GM12878 (cell line): ENCODE results near the gene AQP5. TPM values are rescaled to one million over a fixed set of nuclear protein-coding genes. Genes with fewer than 3 reads are reported as not detected.

Experiments
- ATAC-seq: fragments of 200-7000 bp; cut with Tn5 transposase; 3 replicates; pipeline ENCODE4 v1.9.1; 2020; ENCODE audit warnings: mild to moderate bottlenecking, moderate library complexity
- BruUV-seq: library from RNA; stranded (reverse); fragments of 400-500 nt; replicated peaks from 2 replicates; lab custom pipeline; 2021; lab: Mats Ljungman, UMichigan
- CTCF ChIA-PET: fragments of 300-600 bp; sonication (Branson Sonifier 250); formaldehyde crosslinking; extraction: SDS; loops from one replicate; lab custom pipeline; 2021; ENCODE audit warnings: inconsistent platforms; lab: Yijun Ruan, JAX
- POLR2A ChIA-PET: fragments of 350-600 bp; formaldehyde crosslinking; extraction: SDS; loops from one replicate; lab custom pipeline; 2021; ENCODE audit warnings: inconsistent platforms; lab: Charles Lee
- RAD21 ChIA-PET: fragments of 300-600 bp; sonication (Branson Sonifier 250); formaldehyde crosslinking; loops from one replicate; lab custom pipeline; 2023; ENCODE audit warnings: antibody characterized with exemption; ENCODE audit not compliant: unreplicated experiment; lab: Charles Lee
- SMC1A ChIA-PET: fragments of 300-600 bp; sonication (Branson Sonifier 250); formaldehyde crosslinking; loops from one replicate; lab custom pipeline; 2023; ENCODE audit not compliant: unreplicated experiment, uncharacterized antibody; lab: Charles Lee
- DNase-seq: peaks from one replicate; pipeline ENCODE4 v3.0.0-alpha.2; 2011; ENCODE audit warnings: low read depth, low spot score
- FAIRE-seq: peaks from 3 replicates; lab custom pipeline; 2011; peaks lifted over from hg19 to GRCh38; lab: Jason Lieb, UNC
- H2AFZ ChIP-seq: 2 replicates; pipeline ENCODE4 v1.6.0; 2011; ENCODE audit warnings: low read depth, low read length, control low read depth; ENCODE audit not compliant: control insufficient read depth
- H3K27ac ChIP-seq: 2 replicates; pipeline ENCODE4 v1.5.1; 2011; ENCODE audit warnings: control low read depth; ENCODE audit not compliant: control insufficient read depth, insufficient read depth
- H3K27me3 ChIP-seq, 2 experiments: replicated peaks in 1 of 2; 2 replicates each; pipeline versions ENCODE4 v1.6.0 to v1.6.1; 2011; ENCODE audit warnings: low read length in 1 of 2; ENCODE audit not compliant: control insufficient read depth in 2 of 2, insufficient read depth in 2 of 2
- H3K36me3 ChIP-seq, 2 experiments: 2 replicates each; pipeline ENCODE4 v1.5.1; 2011; ENCODE audit warnings: low read length in 1 of 2; ENCODE audit not compliant: control insufficient read depth in 2 of 2, insufficient read depth in 2 of 2
- H3K4me1 ChIP-seq: 2 replicates; pipeline ENCODE4 v1.6.1; 2011; ENCODE audit warnings: mild to moderate bottlenecking, low read length, moderate library complexity, mixed read lengths; ENCODE audit not compliant: control insufficient read depth, insufficient read depth
- H3K4me2 ChIP-seq: 2 replicates; pipeline ENCODE4 v1.6.0; 2011; ENCODE audit warnings: control low read depth; ENCODE audit not compliant: control insufficient read depth, insufficient read depth
- H3K4me3 ChIP-seq: fragments of 200-600 bp; sonication (generic); 2 replicates; pipeline ENCODE4 v1.5.1; 2016
- H3K79me2 ChIP-seq: 2 replicates; pipeline ENCODE4 v1.6.0; 2011; ENCODE audit warnings: low read length; ENCODE audit not compliant: control insufficient read depth, insufficient read depth
- H3K9ac ChIP-seq: 2 replicates; pipeline ENCODE4 v1.8.0; 2011; ENCODE audit warnings: low read length, control low read depth, mixed read lengths; ENCODE audit not compliant: control insufficient read depth, insufficient read depth
- H3K9me3 ChIP-seq: replicated peaks from 3 replicates; pipeline ENCODE4 v1.5.1; 2011; ENCODE audit warnings: mild to moderate bottlenecking, low read length; ENCODE audit not compliant: control insufficient read depth, insufficient read depth
- H4K20me1 ChIP-seq: 2 replicates; pipeline ENCODE4 v1.6.0; 2011; ENCODE audit not compliant: control insufficient read depth, insufficient read depth
- ATF7 ChIP-seq: fragments of 450-650 bp; IDR thresholded peaks from 2 replicates; pipeline ENCODE4 v1.6.1; 2016; ENCODE audit warnings: low read depth, mild to moderate bottlenecking
- BCL11A ChIP-seq: IDR thresholded peaks from 2 replicates; pipeline ENCODE4 v1.6.1; 2011; ENCODE audit warnings: low read depth, low read length
- LARP7 ChIP-seq: fragments of 450-650 bp; IDR thresholded peaks from 2 replicates; pipeline ENCODE4 v1.6.1; 2017; ENCODE audit warnings: mild to moderate bottlenecking
- MYB ChIP-seq: fragments of 150-350 bp; IDR thresholded peaks from 2 replicates; pipeline ENCODE4 v1.6.1; 2014; ENCODE audit warnings: mild to moderate bottlenecking, low read depth, low read length, borderline replicate concordance
- NFYB ChIP-seq: IDR thresholded peaks from 2 replicates; pipeline ENCODE4 v1.6.1; 2011; ENCODE audit warnings: low read depth, mild to moderate bottlenecking, low read length, improper control_type of control experiment, moderate library complexity; ENCODE audit not compliant: insufficient read depth
- PAX8 ChIP-seq: fragments of 450-650 bp; IDR thresholded peaks from 2 replicates; pipeline ENCODE4 v1.6.1; 2017; ENCODE audit warnings: mild to moderate bottlenecking, moderate library complexity
- SMAD5 ChIP-seq: IDR thresholded peaks from 2 replicates; pipeline ENCODE4 v1.6.1; 2016; ENCODE audit warnings: antibody characterized with exemption, low read depth
- WGBS: methylation state at CpG from one replicate; pipeline ENCODE4 v1.1.6; 2016; ENCODE audit warnings: low lambda C conversion rate; ENCODE audit not compliant: insufficient replicate concordance, insufficient coverage; ENCODE audit errors: missing lambda C conversion rate; 5-methylcytosine and 5-hydroxymethylcytosine counted together
- in situ Hi-C: fragments of 300-500 bp; cut with MboI; formaldehyde crosslinking; loops from 9 replicates; pipeline ENCODE4 v1.14.3; 2018; ENCODE audit warnings: mixed read lengths
- intact Hi-C: fragments of 100-400 bp; cut with micrococcal nuclease; formaldehyde crosslinking; loops from one replicate; pipeline ENCODE4 v1.14.2; 2022; ENCODE audit not compliant: unreplicated experiment
- polyA plus RNA-seq, 11 experiments: library from polyadenylated mRNA; depleted of rRNA in 4 of 11; unstranded in 6 of 11; stranded (reverse) in 5 of 11; fragments of >200 nt; fragmentation: Nextera tagmentation in 4 of 11; fragmentation: Illumina TruSeq in 1 of 11; extraction: Ambion mirVana in 4 of 11; extraction: Trizol in 1 of 11; gene quantifications; 1 replicate in 1 of 11; 2 replicates in 10 of 11; pipeline versions ENCODE4 v1.2.1 to v1.2.3, GENCODE V29; 2011 to 2016; ENCODE audit warnings: inconsistent platforms in 2 of 11, missing spikeins in 2 of 11, low read depth in 1 of 11
- total RNA-seq, 4 experiments: library from RNA; depleted of rRNA in 3 of 4; stranded (reverse); fragments of >200 nt in 3 of 4; fragmentation: Illumina TruSeq in 1 of 4; extraction: Trizol in 1 of 4; gene quantifications; 2 replicates each; pipeline versions ENCODE4 v1.2.1 to v1.2.3, GENCODE V29; 2013 to 2021

The AQP5 gene
- total and polyA plus RNA-seq, 10 of the 15 experiments (the other 5 are each of a cell fraction or from before 2014, with no cell fraction given), result not detected

- Histone ChIP-seq H3K4me2 (no peak overlapping the region), H3K9me3 (no peaks in the 10 kb centered on the region), H3K36me3 (no peaks in the 10 kb centered on the region), H2AFZ (no peak overlapping the region), H3K4me1 (no peaks in the 10 kb centered on the region), H3K4me3 (no peak overlapping the region), H3K79me2 (no peaks in the 10 kb centered on the region), H3K27me3 (peaks cover 0 to 2% of the 10 kb centered on the region in 2 experiments; a peak in 1 of 4 replicates), H4K20me1 (no peaks in the 10 kb centered on the region), H3K9ac (no peak overlapping the region), H3K27ac (no peak overlapping the region)
- BruUV-seq, result no TSS peak
- in situ Hi-C loops (no loop called here), intact Hi-C loops (no loop called here)
- ChIA-PET POLR2A (no interaction called here), CTCF (no interaction called here), RAD21 (no interaction called here), SMC1A (no interaction called here)
- no peak for DNase-seq
- no peak for ATAC-seq
- TF ChIP-seq ATF7 (no peak), BCL11A (no peak), SMAD5 (no peak), NFYB (no peak), MYB (no peak), LARP7 (no peak), PAX8 (no peak)
- WGBS, result 33% methylated on average over 15 of the region's 16 CpGs
- FAIRE-seq, result no peak
Observed at GRCh38 chr12:49912345-49913255, 49.1 kb upstream of the AQP5 start.
